ENCODE measurements around the gene NAGA. TPM values are rescaled to one million over a fixed set of nuclear protein-coding genes. Genes with fewer than 3 reads are reported as not detected.
"Not testable (repeated sequence)": the region's sequence is repeated elsewhere in the genome, so short reads cannot be mapped to it uniquely, and the experiment has no call there.

NAGA gene
- total and polyA plus RNA-seq, 2 of the 4 experiments (the other 2 are of a cell fraction) = 34.3 to 44.8 TPM

- WGBS, 2 experiments (ENCODE audit: extremely low coverage in 2 of 2, insufficient read length in 1 of 2) = 7% methylated on average over 3 of the region's 18 CpGs; no CpG with 5 or more reads in 1 of the 2 experiments
- H2AK9ac ChIP-seq (replicated peaks; ENCODE audit: low read depth, low read length, poor library complexity) = no peak overlapping the region
- H4K91ac ChIP-seq (ENCODE audit: insufficient read depth, low read depth, low read length) = no peak overlapping the region
- H3K4me2 ChIP-seq (ENCODE audit: low read depth, low read length) = no peak overlapping the region
- TF ChIP-seq POLR2A (IDR thresholded peaks at IDR 0.05; ENCODE audit: low read depth, low read length) (no peak), CTCF (conservative IDR thresholded peaks at IDR 0.05; ENCODE audit: low read depth, low read length) (no peak), CHD1 (IDR thresholded peaks at IDR 0.05; ENCODE audit: low read depth, low read length) (no peak), MAZ (IDR thresholded peaks at IDR 0.05; ENCODE audit: borderline replicate concordance, low read depth, low read length) (no peak)
- no peak overlapping the region for H3K27ac ChIP-seq (ENCODE audit: insufficient read depth, low read length)
- H3K18ac ChIP-seq (ENCODE audit: low read depth, low read length) = no peak overlapping the region
- no peaks in the 10 kb centered on the region; the same call in 1 of the 2 replicates for H3K27me3 ChIP-seq (ENCODE audit: control insufficient read depth, insufficient read depth, low read length)
- H3K14ac ChIP-seq (replicated peaks; ENCODE audit: low read depth, low read length) = no peak overlapping the region
- CTCF ChIA-PET = no interaction called here
- H2BK15ac ChIP-seq (ENCODE audit: low read depth, low read length) = no peak overlapping the region
- H3K56ac ChIP-seq (ENCODE audit: extremely low read depth, insufficient read depth, low read length) = no peak overlapping the region
- H3K4me1 ChIP-seq (ENCODE audit: control insufficient read depth, insufficient read depth, low read length) = no peaks in the 10 kb centered on the region
- H3K9ac ChIP-seq (ENCODE audit: low read depth, low read length) = no peak overlapping the region
- no peak overlapping the region for H2BK120ac ChIP-seq (ENCODE audit: low read depth, low read length)
- H3K36me3 ChIP-seq (ENCODE audit: control insufficient read depth, insufficient read depth, low read length) = no peaks in the 10 kb centered on the region
- no peak overlapping the region for H2BK20ac ChIP-seq (ENCODE audit: low read depth, low read length)
- no peaks in the 10 kb centered on the region for H3K9me1 ChIP-seq (ENCODE audit: insufficient read depth, low read length)
- dilution Hi-C loops (cut with HindIII; ENCODE audit: low sequenced_read_pairs, unreplicated experiment) (no loop called here), in situ Hi-C loops (cut with MboI; ENCODE audit: low sequenced_read_pairs) (no loop called here), intact Hi-C loops (cut with micrococcal nuclease) (no loop called here)
- no peak overlapping the region for H3K4ac ChIP-seq (ENCODE audit: low read depth, low read length)
- no TSS peak for BruUV-seq (replicated peaks)
- H3K4me3 ChIP-seq (ENCODE audit: insufficient read depth, low read depth, low read length) = no peak overlapping the region
- peaks cover 11% of the 10 kb centered on the region for H3K9me3 ChIP-seq (ENCODE audit: control insufficient read depth, insufficient read depth, low read length)
- H3K79me1 ChIP-seq (ENCODE audit: low read depth in 1 of 2, low read length in 2 of 2) = no peaks in the 10 kb centered on the region
- DNase-seq = no peak
- H2AK5ac ChIP-seq (ENCODE audit: low read depth, low read length) = no peak overlapping the region
- H4K8ac ChIP-seq (ENCODE audit: low read depth in 2 of 2, low read length in 2 of 2) = no peak overlapping the region
- H2AFZ ChIP-seq (replicated peaks; ENCODE audit: low read length, poor library complexity) = no peak overlapping the region
- POLR2A ChIA-PET (ENCODE audit: unreplicated experiment) = no interaction called here
- H4K5ac ChIP-seq (ENCODE audit: low read depth, low read length) = no peak overlapping the region
- no peaks in the 10 kb centered on the region for H4K20me1 ChIP-seq (ENCODE audit: insufficient read depth, low read length)
- H2BK5ac ChIP-seq (ENCODE audit: low read depth, low read length, poor library complexity, severe bottlenecking) = no peak overlapping the region
- H3K23ac ChIP-seq (ENCODE audit: low read depth, low read length) = no peak overlapping the region
- ATAC-seq (ENCODE audit: low read depth) = no peak
These were observed 38.2 kb upstream of the NAGA start for GRCh38 chr22:42108848-42109247.

- H4K5ac ChIP-seq (ENCODE audit: low read depth, low read length); DNase-seq; H3K4me3 ChIP-seq (ENCODE audit: insufficient read depth, low read depth, low read length); dilution Hi-C loops (cut with HindIII; ENCODE audit: low sequenced_read_pairs, unreplicated experiment); ATAC-seq (ENCODE audit: low read depth); POLR2A ChIA-PET (ENCODE audit: unreplicated experiment); H3K9ac ChIP-seq (ENCODE audit: low read depth, low read length); H3K4ac ChIP-seq (ENCODE audit: low read depth, low read length); H2BK15ac ChIP-seq (ENCODE audit: low read depth, low read length); H3K4me2 ChIP-seq (ENCODE audit: low read depth, low read length); H3K79me1 ChIP-seq (ENCODE audit: low read depth in 1 of 2, low read length in 2 of 2); intact Hi-C loops (cut with micrococcal nuclease); in situ Hi-C loops (cut with MboI; ENCODE audit: low sequenced_read_pairs); BruUV-seq (replicated peaks); H2AFZ ChIP-seq (replicated peaks; ENCODE audit: low read length, poor library complexity); H3K4me1 ChIP-seq (ENCODE audit: control insufficient read depth, insufficient read depth, low read length); H2BK5ac ChIP-seq (ENCODE audit: low read depth, low read length, poor library complexity, severe bottlenecking); H4K8ac ChIP-seq (ENCODE audit: low read depth in 2 of 2, low read length in 2 of 2); H3K36me3 ChIP-seq (ENCODE audit: control insufficient read depth, insufficient read depth, low read length); H3K23ac ChIP-seq (ENCODE audit: low read depth, low read length); H2BK20ac ChIP-seq (ENCODE audit: low read depth, low read length); H4K91ac ChIP-seq (ENCODE audit: insufficient read depth, low read depth, low read length); H2AK5ac ChIP-seq (ENCODE audit: low read depth, low read length); H3K18ac ChIP-seq (ENCODE audit: low read depth, low read length); H3K14ac ChIP-seq (replicated peaks; ENCODE audit: low read depth, low read length); H2BK120ac ChIP-seq (ENCODE audit: low read depth, low read length); H4K20me1 ChIP-seq (ENCODE audit: insufficient read depth, low read length); H3K9me1 ChIP-seq (ENCODE audit: insufficient read depth, low read length); H3K27ac ChIP-seq (ENCODE audit: insufficient read depth, low read length); H3K56ac ChIP-seq (ENCODE audit: extremely low read depth, insufficient read depth, low read length); H3K27me3 ChIP-seq (ENCODE audit: control insufficient read depth, insufficient read depth, low read length); H2AK9ac ChIP-seq (replicated peaks; ENCODE audit: low read depth, low read length, poor library complexity): not testable (repeated sequence)
- CTCF ChIA-PET = interaction anchor here (1.2 kb wide), 1 partner anchor 13 kb away, joined by 4 read pairs; no protein-coding TSS in a partner anchor
- 83% methylated on average over 3 of the region's 6 CpGs; no CpG with 5 or more reads in 1 of the 2 experiments for WGBS, 2 experiments (ENCODE audit: extremely low coverage in 2 of 2, insufficient read length in 1 of 2)
- peaks cover 20% of the 10 kb centered on the region for H3K9me3 ChIP-seq (ENCODE audit: control insufficient read depth, insufficient read depth, low read length)
These were observed 33.8 kb upstream of the NAGA start for GRCh38 chr22:42104332-42104860.
